ENCODE data around the gene KCNN1.

- TF ChIP-seq CTCF (IDR thresholded peaks at IDR 0.05; ENCODE audit: poor library complexity, severe bottlenecking) (no peak), EP300 (conservative IDR thresholded peaks at IDR 0.05; ENCODE audit: poor library complexity, severe bottlenecking) (no peak), EZH2 (IDR thresholded peaks at IDR 0.05; ENCODE audit: borderline replicate concordance, insufficient read depth, low read length, poor library complexity, severe bottlenecking) (no peak), POLR2AphosphoS5 (IDR thresholded peaks at IDR 0.05) (no peak), SMC3 (conservative IDR thresholded peaks at IDR 0.05; ENCODE audit: poor library complexity) (no peak), MXI1 (conservative IDR thresholded peaks at IDR 0.05; ENCODE audit: poor library complexity, severe bottlenecking) (no peak), REST (IDR thresholded peaks at IDR 0.05; ENCODE audit: borderline replicate concordance) (no peak), RAD21 (conservative IDR thresholded peaks at IDR 0.05) (no peak)
Observed at GRCh38 chr19:17965370-17966128, 1.4 kb upstream of the KCNN1 start.

All from neural cell (in vitro differentiated cells).